Stimulated activated CD4-positive, alpha-beta T cell treated with anti-CD3 and anti-CD28 coated beads, TNF-alpha, amount 100 ng/mL, for 1 hour (primary cell): ENCODE results near the gene ZNF385B.

Experiments
- DNase-seq, 3 donors: peaks; one replicate each; pipeline ENCODE4 v3.0.0-alpha.2; 2020; ENCODE audit warnings: low read depth in 3 of 3, low spot score in 1 of 3

ZNF385B gene

DNA sequence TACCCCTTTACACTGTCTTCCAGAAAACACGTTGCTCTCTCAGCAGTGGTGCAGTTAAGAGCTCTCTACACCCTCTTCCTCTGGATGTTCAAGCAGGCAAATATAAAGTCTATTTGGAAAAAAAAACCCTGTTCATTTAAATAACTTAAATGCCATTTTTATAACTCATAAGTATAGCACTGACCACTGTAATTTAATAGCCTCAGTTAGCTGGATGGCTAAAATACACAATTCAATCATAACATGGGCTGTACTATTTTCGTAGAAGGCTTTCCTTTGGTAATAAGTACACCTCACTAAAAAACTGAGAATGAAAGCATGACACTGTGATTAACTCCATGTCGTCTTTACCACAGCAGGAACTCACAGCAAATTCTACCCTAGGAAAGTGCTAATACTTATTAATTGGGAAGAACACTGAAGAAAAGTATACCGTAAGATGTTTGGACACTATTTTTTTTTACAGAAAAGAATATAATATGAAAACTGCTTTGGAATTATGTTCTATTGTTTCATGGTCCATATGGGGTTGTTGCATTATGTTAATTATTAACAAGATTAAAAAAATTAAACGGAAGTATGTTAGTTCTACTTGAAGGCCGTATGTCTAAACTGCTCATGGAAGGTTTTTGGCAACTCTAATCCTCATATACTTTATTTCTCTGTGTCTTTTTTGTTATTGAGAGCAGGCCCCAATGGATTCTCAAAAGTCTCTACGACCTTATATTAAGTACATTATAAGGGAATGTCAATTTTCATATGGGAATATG, 269.1 kb downstream of the ZNF385B start:
- no peak for DNase-seq

DNA sequence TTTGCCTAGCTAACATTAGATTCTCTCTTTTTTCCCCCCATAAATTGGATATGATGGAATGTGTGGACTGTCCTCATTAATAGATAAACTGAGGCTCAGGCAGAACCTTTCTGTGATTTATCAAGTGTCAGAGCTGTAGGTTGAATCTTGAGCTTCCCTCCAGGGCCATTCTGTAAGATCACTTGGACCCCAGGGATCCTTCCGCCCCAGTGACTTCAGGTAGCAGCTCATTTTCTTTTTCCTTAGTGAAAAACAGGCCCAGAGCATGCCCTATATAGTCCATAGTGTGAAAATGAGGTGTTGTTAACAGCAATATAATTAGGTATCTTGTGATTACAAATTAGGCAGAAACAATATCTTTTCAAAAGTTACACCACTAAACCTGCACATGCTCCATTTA, 269.7 kb downstream of the ZNF385B start:
- DNase-seq = no peak

- no peak for DNase-seq
Observed at GRCh38 chr2:179588486-179589145, 272.8 kb downstream of the ZNF385B start.

DNA sequence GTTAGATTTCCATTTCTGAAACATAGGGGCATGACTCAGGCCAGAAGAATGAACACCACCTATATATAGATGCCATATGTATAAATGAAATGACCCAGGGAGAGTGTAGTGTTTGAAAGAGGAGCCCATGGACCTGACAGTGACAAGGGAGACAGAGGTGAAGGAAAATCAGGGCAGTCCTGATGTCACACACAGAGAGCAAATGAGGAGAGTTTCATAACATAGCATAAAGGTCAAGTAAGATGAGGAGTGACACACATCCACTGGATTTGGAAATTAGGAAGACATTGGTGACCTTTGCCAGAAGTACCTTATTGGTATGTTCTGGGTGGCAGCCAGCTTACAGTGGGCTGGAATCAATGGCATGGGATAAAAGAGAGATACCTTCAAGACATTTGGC, 276.7 kb downstream of the ZNF385B start:
- DNase-seq = no peak

- DNase-seq = no peak
Observed at GRCh38 chr2:179581605-179582004, 279.8 kb downstream of the ZNF385B start.

- no peak for DNase-seq
Observed at GRCh38 chr2:179580378-179581146, 280.9 kb downstream of the ZNF385B start.

GRCh38 chr2:179579800-179580199, 281.6 kb downstream of the ZNF385B start:
- no peak for DNase-seq

- DNase-seq = no peak
Observed at GRCh38 chr2:179578171-179578916, 283.1 kb downstream of the ZNF385B start.

GRCh38 chr2:179574061-179574519, 287.3 kb downstream of the ZNF385B start:
- DNase-seq = no peak

DNA sequence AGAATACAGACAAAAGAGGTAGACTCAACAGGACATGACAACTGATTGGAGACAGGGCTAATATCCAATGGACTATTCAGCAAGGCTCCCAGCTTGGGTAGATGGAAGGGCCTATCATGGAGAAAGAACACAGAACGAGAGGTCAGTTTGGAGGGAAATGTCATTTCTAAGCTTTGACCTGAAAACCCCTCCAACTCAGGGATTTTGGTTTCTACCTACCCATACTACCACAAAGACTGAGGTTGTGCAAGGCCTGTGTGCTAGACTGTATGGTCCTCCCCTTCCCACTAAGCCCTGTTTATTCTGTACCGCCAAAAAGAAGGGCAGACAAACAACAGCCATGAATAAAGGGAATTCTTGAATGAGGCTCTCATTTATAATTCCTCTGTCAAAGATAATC, 288.9 kb downstream of the ZNF385B start:
- no peak for DNase-seq

GRCh38 chr2:179571721-179572120, 289.7 kb downstream of the ZNF385B start:
- no peak for DNase-seq

DNA sequence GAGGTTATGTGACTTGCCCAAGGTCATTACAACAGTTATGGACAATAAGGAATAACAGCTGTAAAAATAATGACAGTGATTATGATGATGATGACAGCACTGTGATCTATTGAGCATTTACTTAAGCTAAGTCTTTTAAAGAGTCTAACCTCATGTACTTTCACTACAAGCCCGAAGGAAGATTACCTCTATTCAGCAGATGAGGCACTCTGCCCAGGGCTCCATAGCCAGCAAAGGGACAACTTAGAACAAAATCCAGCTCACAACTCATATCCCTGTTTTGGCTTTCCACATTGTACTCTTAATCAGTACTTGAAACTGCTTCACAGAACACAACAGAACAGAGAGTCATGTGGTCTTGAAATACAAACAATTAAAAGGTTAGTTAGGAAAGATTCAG, 290.2 kb downstream of the ZNF385B start:
- DNase-seq = no peak

DNA sequence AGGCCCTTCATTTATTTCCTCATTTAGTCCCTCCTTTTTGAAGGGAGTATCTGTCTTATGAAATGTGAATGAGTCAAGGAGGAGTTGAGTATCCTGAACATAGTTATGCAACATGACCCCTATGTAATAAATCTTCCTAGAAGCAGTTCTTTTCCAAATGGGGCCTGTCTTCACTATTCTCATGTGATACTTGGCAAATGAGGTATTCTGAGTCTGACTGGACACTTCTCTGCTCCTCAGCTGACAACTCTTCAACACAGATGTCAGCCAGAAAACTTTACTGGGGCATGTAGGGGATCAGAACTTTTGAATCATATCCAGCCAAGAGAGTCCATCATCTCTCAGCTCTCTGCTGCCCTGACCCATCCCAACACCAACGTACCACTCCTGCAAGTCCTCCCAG, 291.6 kb downstream of the ZNF385B start:
- no peak for DNase-seq

DNA sequence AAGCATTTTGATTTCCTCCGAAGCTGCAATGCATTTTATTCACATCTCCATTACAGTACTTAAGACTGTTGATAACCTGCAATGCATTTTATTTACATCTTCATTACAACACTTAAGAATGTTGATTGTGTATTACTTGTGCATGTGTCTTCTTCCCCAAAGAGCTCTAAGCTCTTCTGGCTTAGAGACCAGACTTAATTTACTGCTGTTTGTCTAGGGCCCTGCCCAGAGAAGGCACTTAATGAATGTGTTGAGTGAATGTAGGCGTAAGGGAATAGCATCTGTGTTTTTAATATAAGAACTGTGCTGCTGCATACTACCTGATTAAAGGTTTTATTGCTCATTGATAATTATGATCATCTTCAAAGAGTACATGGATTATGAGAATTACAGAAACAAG, 295.6 kb downstream of the ZNF385B start:
- no peak for DNase-seq

GRCh38 chr2:179562330-179562885, 299.0 kb downstream of the ZNF385B start:
- no peak for DNase-seq

DNA sequence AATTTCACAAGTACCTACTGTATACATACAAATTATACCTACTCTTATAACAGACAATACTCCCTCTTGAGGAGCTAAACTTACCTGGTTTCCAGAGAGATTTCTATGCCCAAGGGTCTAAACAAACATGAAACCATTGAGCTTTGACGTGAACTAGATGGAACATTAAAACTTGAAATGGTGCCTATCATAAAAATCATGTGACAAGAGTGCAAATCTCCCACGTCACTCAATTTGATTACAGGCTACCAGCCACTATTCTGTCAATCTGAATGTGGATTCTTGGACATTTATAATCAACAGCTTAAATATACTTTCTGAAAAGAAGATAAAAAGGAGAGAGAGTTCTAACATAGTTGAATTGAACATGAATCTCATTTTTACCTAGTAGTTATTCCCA, 299.7 kb downstream of the ZNF385B start:
- no peak for DNase-seq

GRCh38 chr2:179560257-179560735, 301.1 kb downstream of the ZNF385B start:
- DNase-seq = no peak

DNA sequence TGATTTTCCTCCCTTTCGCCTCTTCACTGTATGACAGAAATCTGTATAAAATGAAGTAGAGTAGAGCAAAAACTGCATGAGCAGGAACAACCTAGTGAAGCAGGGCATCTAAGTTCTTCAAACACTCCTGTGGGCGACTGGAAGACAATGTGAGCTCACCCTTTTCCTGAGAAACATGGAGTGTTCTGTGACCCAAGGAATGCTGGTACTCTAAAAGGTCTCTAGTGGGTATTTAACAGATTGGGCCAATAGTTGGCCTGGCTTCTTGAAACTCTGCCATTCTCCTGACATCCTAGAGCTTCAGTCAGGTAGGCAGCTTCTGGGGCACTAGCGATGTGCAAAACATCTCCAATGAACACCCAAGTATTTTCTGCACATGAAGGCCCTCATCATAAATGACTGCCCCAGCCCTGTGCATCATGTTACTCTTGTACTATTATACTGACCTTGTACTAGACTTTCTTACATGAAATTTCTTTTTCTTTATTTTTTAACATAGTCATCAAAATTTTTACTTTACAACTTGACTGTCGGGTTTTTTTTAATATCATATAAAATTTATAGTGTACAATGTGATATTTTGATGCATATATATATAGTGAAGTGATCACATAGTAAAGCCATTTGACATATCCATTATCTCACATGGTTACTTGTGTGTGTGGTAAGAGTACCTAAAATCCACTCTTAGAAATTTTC, 302.2 kb downstream of the ZNF385B start:
- DNase-seq = no peak

DNA sequence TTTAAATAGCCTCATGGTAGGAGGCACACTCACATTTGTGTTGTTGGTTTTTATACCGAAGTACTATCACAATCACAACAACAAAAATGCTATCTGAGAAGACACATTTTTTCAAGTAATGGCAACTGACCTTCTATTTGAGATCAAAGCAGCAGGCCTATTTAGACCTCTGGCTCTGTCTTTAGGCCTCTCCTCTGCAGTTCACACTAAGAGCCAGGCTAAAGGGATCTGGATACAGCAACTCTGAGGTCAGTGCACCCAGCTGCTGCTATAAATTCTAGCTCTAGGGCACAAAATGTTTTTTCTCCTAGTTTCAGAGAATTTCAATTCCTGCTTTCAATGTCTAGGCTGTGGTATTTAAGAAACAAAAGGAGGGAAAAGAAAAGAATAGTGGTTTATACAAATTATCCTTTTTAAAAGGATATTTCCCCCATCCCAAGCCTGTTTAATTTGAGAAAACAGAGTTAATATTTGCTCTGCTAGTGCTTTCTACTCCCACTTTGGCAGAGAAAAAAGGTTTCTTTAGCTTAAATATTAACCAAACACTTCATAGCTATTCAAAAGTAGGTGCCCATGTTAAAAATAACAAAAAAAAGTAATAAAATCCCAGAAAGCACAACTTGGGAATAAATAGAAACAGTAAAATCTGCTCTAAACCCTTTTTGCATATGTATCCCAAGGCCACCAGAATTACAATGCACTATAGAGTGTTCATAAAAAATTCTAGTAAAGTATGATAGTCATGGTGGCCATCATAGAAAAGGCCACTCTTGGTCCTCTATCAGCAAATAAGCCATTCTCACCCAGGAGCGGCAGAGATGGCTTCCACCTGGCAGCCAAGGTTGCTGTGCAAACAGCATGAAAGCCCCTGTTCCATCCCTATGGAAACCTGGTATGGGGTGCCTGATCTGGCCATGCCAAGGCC, 303.1 kb downstream of the ZNF385B start:
- DNase-seq = no peak
